Kidney (tissue), 14 donors: Measurements from ENCODE around the gene DENND5B. TPM values are rescaled to one million over a fixed set of nuclear protein-coding genes. Genes with fewer than 3 reads are reported as not detected.
A peak's percentile ranks its signal among the peaks of the same experiment; 100 is the strongest.
"Not testable (repeated sequence)": the region's sequence is repeated elsewhere in the genome, so short reads cannot be mapped to it uniquely, and the experiment has no call there.

Experiments
- DNase-seq, 5 donors: peaks; one replicate each; pipeline ENCODE4 v3.0.0-alpha.2; 2013 to 2020
- FAIRE-seq: peaks from 2 replicates; lab custom pipeline; 2012; peaks lifted over from hg19 to GRCh38; lab: Jason Lieb, UNC
- H3K27ac ChIP-seq, 2 donors: one replicate each; pipeline ENCODE4 v1.7.0; 2013; ENCODE audit warnings: low read depth in 2 of 2, low read length in 2 of 2, inconsistent platforms in 1 of 2
- H3K27me3 ChIP-seq: one replicate; pipeline ENCODE4 v1.7.1; 2013; ENCODE audit warnings: low read length, inconsistent platforms; ENCODE audit not compliant: control insufficient read depth, insufficient read depth
- H3K36me3 ChIP-seq, 3 donors: one replicate each; pipeline versions ENCODE4 v1.7.0 to v1.7.1; 2013; ENCODE audit warnings: low read length in 3 of 3, control low read depth in 1 of 3, inconsistent platforms in 1 of 3; ENCODE audit not compliant: insufficient read depth in 3 of 3, control insufficient read depth in 2 of 3
- H3K4me1 ChIP-seq, 3 donors: one replicate each; pipeline versions ENCODE4 v1.7.0 to v1.7.1; 2013; ENCODE audit warnings: low read length in 3 of 3, inconsistent platforms in 1 of 3, low read depth in 1 of 3; ENCODE audit not compliant: control insufficient read depth in 2 of 3, insufficient read depth in 2 of 3
- H3K4me3 ChIP-seq, 3 donors: one replicate each; pipeline versions ENCODE4 v1.7.0 to v1.8.1; 2013; ENCODE audit warnings: low read length in 3 of 3, control low read depth in 1 of 3, inconsistent platforms in 1 of 3
- H3K9ac ChIP-seq, 3 donors: one replicate each; pipeline versions ENCODE4 v1.7.0 to v1.7.1; 2013; ENCODE audit warnings: low read length in 3 of 3, control low read depth in 1 of 3, inconsistent platforms in 1 of 3
- H3K9me3 ChIP-seq, 3 donors: one replicate each; pipeline versions ENCODE4 v1.7.0 to v1.7.1; 2013; ENCODE audit warnings: low read length in 3 of 3, control low read depth in 1 of 3, inconsistent platforms in 1 of 3; ENCODE audit not compliant: control insufficient read depth in 2 of 3, insufficient read depth in 1 of 3
- CTCF ChIP-seq: IDR thresholded peaks from 3 replicates; pipeline ENCODE4 v1.5.1; 2012; ENCODE audit warnings: mild to moderate bottlenecking, moderate library complexity, borderline replicate concordance; ENCODE audit not compliant: insufficient read depth; ENCODE audit errors: extremely low read depth
- intact Hi-C: fragments of 100-400 bp; cut with DNase I; formaldehyde crosslinking; loops from one replicate; pipeline ENCODE4 v1.11.1; 2022
- polyA plus RNA-seq: library from polyadenylated mRNA; stranded (reverse); fragments of 350-450 nt; fragmentation: Illumina TruSeq; extraction: RNeasy Lipid Tissue Mini Kit (QIAGEN cat#74804); gene quantifications from one replicate; pipeline ENCODE4 v1.2.3, GENCODE V29; 2014; ENCODE audit warnings: low read depth, low replicate concordance; ENCODE audit not compliant: insufficient read depth
- total RNA-seq: library from RNA; stranded (reverse); fragmentation: NEBNext Ultra II Directional; extraction: Animal tissue kit (Norgen Biotek cat#: 25700); gene quantifications from one replicate; pipeline ENCODE4 v1.2.1, GENCODE V29; 2021
- donor health status: control.
- donor health status: control.
- donor health status: control.
- donor health status: control.
- donor health status: control.
- donor health status: DM: yes; HTN: yes; CAD: no.
- donor health status: Normal renal cell carcinoma (clear cell type).

The DENND5B gene
- total and polyA plus RNA-seq, 2 donors from 2014 or later: 2.9 to 14.1 TPM

DNA sequence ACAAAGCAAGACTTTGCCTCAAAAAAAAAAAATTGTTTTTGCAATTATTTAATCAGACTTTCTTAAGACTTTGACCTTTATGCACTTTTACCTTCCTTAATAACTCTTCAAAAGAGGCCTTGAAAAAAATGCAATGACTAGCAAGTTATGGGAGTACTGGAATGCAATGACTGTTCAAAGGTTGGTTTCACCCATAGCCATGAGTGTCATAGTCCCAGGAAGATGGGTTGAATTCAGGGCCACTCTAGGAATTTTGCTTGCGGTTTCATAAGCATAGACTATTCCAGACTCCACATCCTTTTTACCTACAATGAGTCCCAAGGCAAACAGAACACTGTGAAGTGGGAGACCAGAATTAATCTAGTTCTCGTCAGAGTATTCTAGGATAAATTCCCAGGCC lies 29.4 kb upstream of the DENND5B start:
- Histone ChIP-seq H3K9me3 (no peaks in the 10 kb centered on the region), H3K4me1 (no peaks in the 10 kb centered on the region), H3K9ac (no peak overlapping the region), H3K27me3 (no peaks in the 10 kb centered on the region), H3K4me3 (no peak overlapping the region), H3K36me3 (no peaks in the 10 kb centered on the region), H3K27ac (no peak overlapping the region)
- intact Hi-C loops: no loop called here
- no peak for TF ChIP-seq CTCF
- no peak for FAIRE-seq
- DNase-seq: no peak

- Histone ChIP-seq H3K27me3 (no peaks in the 10 kb centered on the region), H3K27ac (peak overlapping the region in 1 of 2 donors; percentile 51), H3K4me1 (no peaks in the 10 kb centered on the region), H3K4me3 (no peak overlapping the region), H3K9me3 (no peaks in the 10 kb centered on the region), H3K36me3 (no peaks in the 10 kb centered on the region), H3K9ac (no peak overlapping the region)
- DNase-seq (no peak), FAIRE-seq (no peak)
- TF ChIP-seq CTCF: no peak
- intact Hi-C loops: no loop called here
These were observed 27.5 kb upstream of the DENND5B start for GRCh38 chr12:31618228-31619025.

DNA sequence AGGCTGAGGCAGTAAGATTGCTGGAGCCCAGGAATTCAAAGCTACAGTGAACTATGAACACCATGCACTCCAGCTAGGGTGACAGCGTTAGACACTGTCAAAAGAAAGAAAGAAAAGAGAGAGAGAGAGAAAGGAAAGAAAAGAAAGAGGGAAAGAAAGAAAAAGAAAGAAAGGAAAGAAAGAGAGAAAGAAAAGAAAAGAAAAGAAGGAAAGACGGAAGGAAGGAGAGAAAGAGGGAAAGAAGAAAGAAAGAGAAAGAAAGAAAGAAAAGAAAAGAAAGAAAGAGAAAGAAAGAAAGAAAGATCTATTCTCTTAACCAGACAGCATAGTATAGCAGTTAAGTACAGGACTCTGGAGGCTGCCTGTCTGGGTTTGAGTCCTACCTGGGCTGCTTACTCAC lies 21.9 kb upstream of the DENND5B start:
- no peaks in the 10 kb centered on the region for H3K4me1 ChIP-seq
- no peak overlapping the region for H3K27ac ChIP-seq

GRCh38 chr12:31608299-31608698 lies 17.4 kb upstream of the DENND5B start:
- intact Hi-C loops, H3K27ac ChIP-seq, H3K27me3 ChIP-seq, FAIRE-seq, DNase-seq, H3K4me1 ChIP-seq, H3K4me3 ChIP-seq, H3K36me3 ChIP-seq, H3K9ac ChIP-seq, H3K9me3 ChIP-seq: not testable (repeated sequence)

More for the DNA sequence above, 21.9 kb upstream of the DENND5B start:
- intact Hi-C loops: no loop called here
- Histone ChIP-seq H3K9ac (no peak overlapping the region), H3K27me3 (no peaks in the 10 kb centered on the region), H3K4me3 (no peak overlapping the region), H3K9me3 (peaks cover 0 to 2% (median 0%) of the 10 kb centered on the region in 3 donors), H3K36me3 (no peaks in the 10 kb centered on the region)
- no peak for TF ChIP-seq CTCF
- FAIRE-seq (no peak), DNase-seq (no peak)
